Measurements from ENCODE around the gene CDK18.

The CDK18 gene

GRCh38 chr1:205506409-205507200 lies 2.1 kb downstream of the CDK18 start:
- Histone ChIP-seq H3K9ac (ENCODE audit: low read length) (no peak overlapping the region), H3K27me3 (ENCODE audit: control insufficient read depth, insufficient read depth, low read length) (no peaks in the 10 kb centered on the region), H3K27ac (ENCODE audit: low read depth, low read length) (no peak overlapping the region), H3K4me3 (ENCODE audit: low read depth, low read length) (no peak overlapping the region), H3K36me3 (ENCODE audit: control insufficient read depth, insufficient read depth, low read length) (no peaks in the 10 kb centered on the region), H3K9me3 (ENCODE audit: control insufficient read depth, insufficient read depth, low read depth, low read length) (no peaks in the 10 kb centered on the region), H3K4me1 (ENCODE audit: control insufficient read depth, insufficient read depth, low read length) (peaks cover 34% of the 10 kb centered on the region)

DNA sequence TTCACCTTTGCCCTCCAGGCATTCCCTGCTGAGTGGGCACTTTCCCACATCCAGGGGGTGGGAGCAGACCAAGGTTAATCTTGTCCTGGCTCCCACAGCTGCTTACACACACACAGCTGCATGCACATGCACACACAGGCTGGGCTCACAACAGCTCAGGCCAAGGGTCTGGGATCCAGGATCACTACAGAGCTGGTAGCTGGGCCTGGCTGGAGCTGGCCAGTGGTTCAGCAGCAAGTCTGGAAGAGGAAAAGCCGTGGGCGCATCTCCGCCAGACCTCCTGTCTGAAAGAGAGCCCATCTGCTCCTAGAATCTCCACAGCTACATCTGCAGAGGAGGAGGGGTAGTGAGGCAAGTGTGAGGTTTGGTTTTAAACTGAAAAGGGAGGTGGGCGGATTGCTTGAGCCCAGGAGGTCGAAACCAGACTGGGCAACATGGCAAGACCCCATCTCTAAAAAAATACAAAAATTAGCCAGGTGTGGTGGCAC lies 3.8 kb downstream of the CDK18 start:
- Histone ChIP-seq H3K36me3 (ENCODE audit: control insufficient read depth, insufficient read depth, low read length) (no peaks in the 10 kb centered on the region), H3K4me1 (ENCODE audit: control insufficient read depth, insufficient read depth, low read length) (peaks cover 36% of the 10 kb centered on the region), H3K27ac (ENCODE audit: low read depth, low read length) (no peak overlapping the region), H3K9me3 (ENCODE audit: control insufficient read depth, insufficient read depth, low read depth, low read length) (no peaks in the 10 kb centered on the region), H3K9ac (ENCODE audit: low read length) (no peak overlapping the region), H3K4me3 (ENCODE audit: low read depth, low read length) (no peak overlapping the region), H3K27me3 (ENCODE audit: control insufficient read depth, insufficient read depth, low read length) (no peaks in the 10 kb centered on the region)

GRCh38 chr1:205510308-205510950 lies 6.0 kb downstream of the CDK18 start:
- H3K9ac ChIP-seq (ENCODE audit: low read length), result no peak overlapping the region
- H3K4me1 ChIP-seq (ENCODE audit: control insufficient read depth, insufficient read depth, low read length), result peaks cover 45% of the 10 kb centered on the region
- H3K9me3 ChIP-seq (ENCODE audit: control insufficient read depth, insufficient read depth, low read depth, low read length), result no peaks in the 10 kb centered on the region
- no peaks in the 10 kb centered on the region for H3K27me3 ChIP-seq (ENCODE audit: control insufficient read depth, insufficient read depth, low read length)
- no peak overlapping the region for H3K27ac ChIP-seq (ENCODE audit: low read depth, low read length)
- H3K36me3 ChIP-seq (ENCODE audit: control insufficient read depth, insufficient read depth, low read length), result no peaks in the 10 kb centered on the region
- H3K4me3 ChIP-seq (ENCODE audit: low read depth, low read length), result no peak overlapping the region

DNA sequence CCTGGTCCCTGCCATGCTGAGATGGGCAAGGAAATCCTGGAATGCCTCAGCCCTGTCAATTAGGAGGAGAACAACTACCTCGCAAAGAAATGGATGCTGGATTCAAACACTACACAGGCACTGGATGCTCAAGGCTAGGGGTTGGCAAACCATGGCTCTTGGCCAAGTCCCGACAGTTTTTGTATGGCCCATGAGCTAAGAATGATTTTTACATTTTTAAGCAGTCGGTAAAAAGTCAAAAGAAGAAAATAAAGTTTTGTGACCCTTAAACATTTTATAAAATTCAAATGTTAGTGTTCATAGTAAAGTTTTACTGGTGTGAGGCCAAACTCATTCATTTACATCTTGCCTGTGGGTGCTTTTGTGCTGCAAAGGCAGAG lies 6.5 kb downstream of the CDK18 start:
- Histone ChIP-seq H3K27me3 (ENCODE audit: control insufficient read depth, insufficient read depth, low read length) (no peaks in the 10 kb centered on the region), H3K4me3 (ENCODE audit: low read depth, low read length) (no peak overlapping the region), H3K36me3 (ENCODE audit: control insufficient read depth, insufficient read depth, low read length) (no peaks in the 10 kb centered on the region), H3K4me1 (ENCODE audit: control insufficient read depth, insufficient read depth, low read length) (peaks cover 45% of the 10 kb centered on the region), H3K27ac (ENCODE audit: low read depth, low read length) (no peak overlapping the region), H3K9me3 (ENCODE audit: control insufficient read depth, insufficient read depth, low read depth, low read length) (no peaks in the 10 kb centered on the region), H3K9ac (ENCODE audit: low read length) (no peak overlapping the region)

DNA sequence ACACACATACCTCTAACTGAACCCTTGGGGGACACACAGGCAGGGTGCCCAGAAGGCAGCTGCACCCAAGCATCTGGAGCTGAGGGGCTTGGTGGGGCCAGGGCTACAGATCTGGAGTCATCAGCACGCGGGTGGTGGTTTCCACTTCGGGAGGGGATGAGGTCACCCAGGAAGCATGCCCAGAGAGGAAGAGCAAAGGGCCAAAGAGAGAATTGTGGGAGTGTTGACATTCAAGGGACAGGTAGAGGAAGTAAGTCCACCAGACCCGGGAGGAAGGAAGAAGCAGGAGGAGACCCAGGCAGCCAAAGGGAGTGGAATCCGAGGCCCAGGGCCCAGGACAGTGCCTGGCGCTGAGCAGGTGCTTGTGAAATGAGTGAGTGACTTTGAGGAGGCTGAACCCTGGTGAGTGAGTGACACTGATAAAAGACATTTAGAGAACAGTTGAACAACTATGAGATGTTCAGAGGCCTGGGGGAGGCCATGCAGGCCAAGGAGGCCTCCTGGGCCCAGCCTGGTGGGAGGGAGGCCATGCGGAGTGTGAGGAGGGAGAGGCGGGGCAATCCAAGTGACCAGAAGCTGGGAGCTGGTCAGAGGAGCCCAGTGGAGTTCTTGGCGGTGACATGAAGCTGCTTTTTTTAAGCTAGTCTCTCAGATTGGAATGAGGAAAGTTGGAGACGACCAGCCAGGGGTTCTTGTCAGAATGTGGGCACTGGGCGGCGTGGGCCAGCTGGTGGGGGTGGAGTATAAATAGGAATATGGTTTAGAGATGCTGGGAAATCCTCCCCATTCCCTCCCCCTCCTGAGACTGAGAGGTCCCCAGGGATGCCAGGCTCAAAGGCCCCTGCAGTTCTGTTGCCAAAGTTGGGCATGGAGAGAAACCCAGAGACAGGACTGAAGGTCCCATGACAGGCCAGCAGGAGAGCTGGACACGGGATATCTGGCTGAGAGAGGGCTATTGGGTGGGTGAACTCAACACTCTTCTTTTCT lies 7.9 kb downstream of the CDK18 start:
- H3K36me3 ChIP-seq (ENCODE audit: control insufficient read depth, insufficient read depth, low read length), result no peaks in the 10 kb centered on the region
- no peak overlapping the region for H3K9ac ChIP-seq (ENCODE audit: low read length)
- no peaks in the 10 kb centered on the region for H3K27me3 ChIP-seq (ENCODE audit: control insufficient read depth, insufficient read depth, low read length)
- H3K9me3 ChIP-seq (ENCODE audit: control insufficient read depth, insufficient read depth, low read depth, low read length), result no peaks in the 10 kb centered on the region
- H3K4me1 ChIP-seq (ENCODE audit: control insufficient read depth, insufficient read depth, low read length), result peaks cover 44% of the 10 kb centered on the region
- H3K4me3 ChIP-seq (ENCODE audit: low read depth, low read length), result no peak overlapping the region
- no peak overlapping the region for H3K27ac ChIP-seq (ENCODE audit: low read depth, low read length)

GRCh38 chr1:205513774-205514173 lies 9.3 kb downstream of the CDK18 start:
- H3K36me3 ChIP-seq (ENCODE audit: control insufficient read depth, insufficient read depth, low read length), result no peaks in the 10 kb centered on the region
- no peak overlapping the region for H3K4me3 ChIP-seq (ENCODE audit: low read depth, low read length)
- H3K9me3 ChIP-seq (ENCODE audit: control insufficient read depth, insufficient read depth, low read depth, low read length), result no peaks in the 10 kb centered on the region
- H3K27me3 ChIP-seq (ENCODE audit: control insufficient read depth, insufficient read depth, low read length), result no peaks in the 10 kb centered on the region
- peaks cover 46% of the 10 kb centered on the region for H3K4me1 ChIP-seq (ENCODE audit: control insufficient read depth, insufficient read depth, low read length)
- no peak overlapping the region for H3K9ac ChIP-seq (ENCODE audit: low read length)
- H3K27ac ChIP-seq (ENCODE audit: low read depth, low read length), result no peak overlapping the region

- Histone ChIP-seq H3K4me3 (ENCODE audit: low read depth, low read length) (no peak overlapping the region), H3K9ac (ENCODE audit: low read length) (no peak overlapping the region), H3K27ac (ENCODE audit: low read depth, low read length) (no peak overlapping the region; the same call in 1 of the 2 replicates), H3K4me1 (ENCODE audit: control insufficient read depth, insufficient read depth, low read length) (peaks cover 53% of the 10 kb centered on the region), H3K27me3 (ENCODE audit: control insufficient read depth, insufficient read depth, low read length) (no peaks in the 10 kb centered on the region), H3K36me3 (ENCODE audit: control insufficient read depth, insufficient read depth, low read length) (no peaks in the 10 kb centered on the region), H3K9me3 (ENCODE audit: control insufficient read depth, insufficient read depth, low read depth, low read length) (no peaks in the 10 kb centered on the region)
Measured at GRCh38 chr1:205514211-205515142, 10.0 kb downstream of the CDK18 start.

- Histone ChIP-seq H3K9me3 (ENCODE audit: control insufficient read depth, insufficient read depth, low read depth, low read length) (no peaks in the 10 kb centered on the region), H3K4me3 (ENCODE audit: low read depth, low read length) (no peak overlapping the region), H3K27ac (ENCODE audit: low read depth, low read length) (peak overlapping the region; percentile 45; the same call in 1 of the 2 replicates), H3K4me1 (ENCODE audit: control insufficient read depth, insufficient read depth, low read length) (peaks cover 60% of the 10 kb centered on the region), H3K36me3 (ENCODE audit: control insufficient read depth, insufficient read depth, low read length) (no peaks in the 10 kb centered on the region), H3K9ac (ENCODE audit: low read length) (no peak overlapping the region), H3K27me3 (ENCODE audit: control insufficient read depth, insufficient read depth, low read length) (no peaks in the 10 kb centered on the region)
Measured at GRCh38 chr1:205515781-205516253, 11.3 kb downstream of the CDK18 start.

- Histone ChIP-seq H3K9ac (ENCODE audit: low read length) (no peak overlapping the region), H3K27ac (ENCODE audit: low read depth, low read length) (peak overlapping the region; percentile 45; the same call in 1 of the 2 replicates)
Measured at GRCh38 chr1:205516362-205516761, 11.9 kb downstream of the CDK18 start.

GRCh38 chr1:205517288-205517687 lies 12.8 kb downstream of the CDK18 start:
- Histone ChIP-seq H3K9ac (ENCODE audit: low read length) (no peak overlapping the region), H3K27ac (ENCODE audit: low read depth, low read length) (no peak overlapping the region), H3K36me3 (ENCODE audit: control insufficient read depth, insufficient read depth, low read length) (no peaks in the 10 kb centered on the region), H3K9me3 (ENCODE audit: control insufficient read depth, insufficient read depth, low read depth, low read length) (no peaks in the 10 kb centered on the region), H3K4me1 (ENCODE audit: control insufficient read depth, insufficient read depth, low read length) (peaks cover 60% of the 10 kb centered on the region), H3K4me3 (ENCODE audit: low read depth, low read length) (no peak overlapping the region), H3K27me3 (ENCODE audit: control insufficient read depth, insufficient read depth, low read length) (no peaks in the 10 kb centered on the region)

More at GRCh38 chr1:205516362-205516761, 11.9 kb downstream of the CDK18 start:
- H3K9me3 ChIP-seq (ENCODE audit: control insufficient read depth, insufficient read depth, low read depth, low read length), result no peaks in the 10 kb centered on the region
- no peaks in the 10 kb centered on the region for H3K27me3 ChIP-seq (ENCODE audit: control insufficient read depth, insufficient read depth, low read length)
- peaks cover 60% of the 10 kb centered on the region for H3K4me1 ChIP-seq (ENCODE audit: control insufficient read depth, insufficient read depth, low read length)
- no peak overlapping the region for H3K4me3 ChIP-seq (ENCODE audit: low read depth, low read length)
- H3K36me3 ChIP-seq (ENCODE audit: control insufficient read depth, insufficient read depth, low read length), result no peaks in the 10 kb centered on the region

Measured in HUES6 (cell line).